ENCODE results near the gene RAPGEF5.
A peak's percentile ranks its signal among the peaks of the same experiment; 100 is the strongest.
"Not testable (repeated sequence)": the region's sequence is repeated elsewhere in the genome, so short reads cannot be mapped to it uniquely, and the experiment has no call there.

The RAPGEF5 gene

DNA sequence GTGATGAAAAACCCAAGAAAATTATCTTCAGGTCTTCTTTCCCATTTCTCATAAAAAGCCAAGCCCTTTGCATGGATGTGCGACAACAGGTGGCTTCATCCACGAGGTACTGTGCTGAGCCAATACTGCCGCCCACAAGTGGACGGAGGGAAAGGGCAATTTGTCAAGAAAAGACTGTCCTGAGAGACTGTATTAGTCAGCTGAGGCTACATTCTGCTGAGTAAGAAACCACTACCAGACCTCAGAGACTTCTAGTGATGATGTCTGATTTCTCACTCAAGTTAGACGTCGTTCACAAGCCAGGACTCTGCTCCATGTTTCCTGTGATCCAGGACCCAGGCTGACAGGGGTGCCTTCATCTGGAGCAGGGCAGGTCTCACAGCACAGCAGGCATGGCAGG lies 239.7 kb downstream of the RAPGEF5 start:
- DNase-seq (ENCODE audit: low read depth), result no peak

DNA sequence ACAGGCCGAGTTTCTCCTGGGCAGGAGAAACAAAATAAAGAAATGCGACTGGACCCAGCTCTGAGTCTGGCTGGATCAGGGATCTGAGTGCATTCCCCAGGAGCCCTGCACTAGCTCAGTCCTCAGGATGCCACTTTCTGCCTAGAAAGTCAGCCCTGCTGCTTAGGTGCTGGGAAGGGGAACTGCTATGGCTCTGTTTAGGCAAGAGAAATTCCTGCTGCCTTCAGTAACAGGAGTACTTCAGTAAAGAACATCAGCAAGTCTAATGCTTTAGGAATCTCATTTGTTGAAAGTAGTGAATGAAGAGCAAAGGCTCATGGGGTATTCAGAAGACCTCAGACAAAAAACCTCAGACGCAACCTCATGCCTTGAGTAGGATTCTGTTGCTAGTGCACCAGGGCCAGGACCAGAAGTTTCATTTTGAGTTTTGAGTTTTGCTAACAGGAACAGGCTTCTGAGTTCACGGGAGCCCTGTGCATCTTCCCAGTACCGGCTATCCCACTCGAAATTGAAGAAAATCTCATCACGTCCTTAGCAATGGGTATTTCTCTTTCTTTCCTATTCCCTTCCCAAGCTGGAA lies 240.4 kb downstream of the RAPGEF5 start:
- DNase-seq (ENCODE audit: low read depth), result no peak

DNA sequence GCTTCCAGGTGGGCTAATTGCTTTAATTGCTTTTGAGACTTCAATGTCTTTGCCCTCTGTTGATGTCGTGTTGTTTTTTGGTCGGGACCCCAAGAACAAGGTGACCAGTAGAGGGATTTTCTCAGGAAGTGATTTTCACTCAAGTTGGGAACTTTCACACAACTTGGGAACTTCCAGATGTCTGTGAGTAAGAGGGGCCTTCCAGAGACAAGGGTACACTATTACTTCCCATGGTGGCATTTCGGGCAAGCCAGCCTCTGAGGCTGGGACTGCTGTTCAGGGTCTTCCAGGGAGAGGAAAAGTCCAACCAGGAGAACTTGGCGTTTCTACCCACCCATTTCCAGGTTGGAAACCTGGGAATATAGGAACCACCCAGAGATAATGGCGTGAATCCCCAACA lies 241.3 kb downstream of the RAPGEF5 start:
- no peak for DNase-seq (ENCODE audit: low read depth)

DNA sequence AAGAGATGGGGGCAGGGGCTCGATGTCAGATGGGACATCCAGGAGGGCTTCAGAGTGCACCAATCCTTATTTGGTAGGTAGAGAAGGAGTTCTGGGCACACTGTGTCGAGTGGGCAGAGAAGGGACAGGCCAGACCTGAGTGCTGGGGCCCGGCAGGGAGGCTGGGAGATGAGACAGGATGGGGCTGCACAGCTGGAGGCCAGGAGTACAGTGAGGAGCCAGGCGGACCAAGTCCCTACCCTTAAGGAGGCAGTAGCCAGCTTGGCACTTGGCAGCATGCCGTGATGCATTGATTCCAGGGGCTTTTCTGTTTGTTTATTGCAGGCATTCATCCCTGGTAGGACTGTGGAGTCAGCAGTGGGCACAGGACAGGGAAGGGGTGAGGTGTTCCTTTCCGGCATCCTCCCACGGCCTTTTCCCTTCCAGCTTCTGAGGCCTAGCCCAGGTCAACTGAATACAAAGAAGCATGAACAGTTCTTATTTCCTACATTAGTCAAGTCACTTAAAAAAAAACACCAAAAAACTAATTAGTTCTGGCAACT lies 242.4 kb downstream of the RAPGEF5 start:
- no peak for DNase-seq (ENCODE audit: low read depth)

DNA sequence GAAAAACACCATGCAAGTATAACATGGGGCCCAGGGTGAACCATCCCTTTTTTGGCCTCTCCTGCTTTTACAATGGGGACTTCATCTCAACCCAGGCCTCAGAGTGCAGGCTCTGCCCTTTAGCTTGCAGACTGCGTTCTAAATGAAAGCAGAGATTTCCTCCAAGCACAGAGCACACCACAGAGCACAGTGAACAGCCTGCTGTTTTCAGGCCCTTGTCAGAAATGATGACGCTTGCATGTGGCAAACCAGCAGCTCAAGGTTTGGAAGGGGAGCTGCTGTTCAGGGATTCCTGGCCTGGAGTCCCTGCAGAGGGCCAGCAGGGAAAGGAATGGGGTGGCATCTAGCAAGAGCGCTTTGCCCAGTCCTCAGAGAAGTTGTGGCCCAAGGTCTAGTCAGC lies 243.9 kb downstream of the RAPGEF5 start:
- DNase-seq (ENCODE audit: low read depth), result no peak

DNA sequence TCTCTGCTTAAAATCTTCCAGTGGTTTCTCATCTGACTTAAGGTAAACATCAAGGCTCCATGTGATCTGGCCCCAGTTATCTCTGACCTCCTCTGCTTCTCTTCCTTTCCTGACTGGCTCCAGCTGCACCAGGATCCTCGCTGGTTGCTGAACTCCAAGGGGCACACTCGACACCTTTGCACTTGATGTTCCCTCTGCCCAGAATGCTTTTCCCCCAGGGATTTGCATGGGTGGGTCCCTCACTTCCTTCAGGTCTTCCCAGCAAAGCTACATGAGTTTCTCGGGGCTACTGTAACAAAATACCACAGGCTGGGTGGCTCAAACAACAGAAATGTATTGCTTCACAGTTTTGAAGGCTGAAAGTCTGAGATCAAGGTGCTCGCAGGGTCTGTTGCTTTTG lies 245.3 kb downstream of the RAPGEF5 start:
- no peak for DNase-seq (ENCODE audit: low read depth)

DNA sequence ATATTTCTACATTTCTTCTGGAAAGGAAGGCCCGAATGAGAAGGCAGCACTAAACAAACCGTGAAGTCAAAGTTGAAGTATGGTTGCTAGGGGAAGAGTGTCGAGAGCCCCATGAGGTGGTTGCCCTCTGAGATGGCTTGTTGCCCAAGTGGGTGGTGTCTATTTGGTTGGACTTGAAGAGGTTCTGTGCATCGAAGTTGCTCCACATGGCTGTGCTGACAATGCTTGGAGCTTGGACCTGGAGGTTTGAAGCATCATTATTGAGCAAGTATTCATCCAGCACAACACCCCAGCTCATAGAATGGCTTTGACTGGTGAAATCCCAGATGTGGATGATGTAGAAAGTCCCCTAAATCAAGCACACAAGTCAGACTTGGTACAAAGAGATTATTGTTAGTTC lies 246.1 kb downstream of the RAPGEF5 start:
- DNase-seq (ENCODE audit: low read depth), result no peak

DNA sequence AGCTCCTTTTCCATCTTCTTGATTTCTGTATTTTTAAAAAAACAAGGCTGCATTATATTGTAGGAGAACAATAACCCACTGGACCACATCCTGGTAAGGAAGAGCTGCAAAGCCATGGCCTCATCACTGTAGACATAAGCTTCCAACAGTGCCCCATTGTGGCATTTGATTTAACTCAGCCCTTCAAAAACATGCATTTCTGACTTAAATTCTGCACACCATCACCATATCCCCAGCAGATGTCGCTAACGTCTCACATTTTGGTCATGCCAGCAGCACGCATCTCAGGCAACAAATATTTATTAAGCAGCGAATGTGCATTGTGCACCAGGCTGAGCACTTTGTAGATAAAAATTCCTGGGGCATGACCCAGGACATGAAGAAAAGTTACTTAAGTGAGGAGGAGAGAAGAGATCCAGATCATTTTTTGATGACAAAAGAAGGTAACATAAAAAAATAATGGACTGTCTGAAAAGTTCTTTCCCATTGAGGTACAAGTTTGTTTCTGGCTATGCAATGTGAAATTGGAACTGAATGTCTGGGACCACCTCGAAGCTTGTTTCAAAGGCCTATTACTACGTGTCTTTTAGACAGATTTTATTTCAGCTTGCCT lies 246.6 kb downstream of the RAPGEF5 start:
- DNase-seq (ENCODE audit: low read depth), result peak; percentile 41

DNA sequence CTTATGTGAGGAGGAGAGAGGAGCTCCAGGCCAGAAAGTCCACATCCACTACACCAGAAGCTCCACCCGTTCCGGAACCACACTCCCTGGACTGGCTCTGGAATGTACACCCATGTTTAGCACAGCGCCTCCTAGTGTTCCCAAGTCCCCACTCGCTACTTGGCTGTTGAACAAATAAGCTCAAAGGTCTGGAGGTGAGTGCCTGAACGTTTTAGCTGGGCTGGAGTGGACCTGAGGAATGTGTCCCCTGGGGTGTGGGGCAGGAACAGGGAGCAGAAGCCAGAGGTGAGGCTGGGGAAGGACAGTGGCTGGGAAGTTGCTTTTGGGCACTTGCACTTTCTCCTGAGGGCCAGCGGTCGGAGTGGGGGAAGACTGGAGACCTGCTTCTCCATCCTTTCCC lies 247.2 kb downstream of the RAPGEF5 start:
- DNase-seq (ENCODE audit: low read depth), result no peak

DNA sequence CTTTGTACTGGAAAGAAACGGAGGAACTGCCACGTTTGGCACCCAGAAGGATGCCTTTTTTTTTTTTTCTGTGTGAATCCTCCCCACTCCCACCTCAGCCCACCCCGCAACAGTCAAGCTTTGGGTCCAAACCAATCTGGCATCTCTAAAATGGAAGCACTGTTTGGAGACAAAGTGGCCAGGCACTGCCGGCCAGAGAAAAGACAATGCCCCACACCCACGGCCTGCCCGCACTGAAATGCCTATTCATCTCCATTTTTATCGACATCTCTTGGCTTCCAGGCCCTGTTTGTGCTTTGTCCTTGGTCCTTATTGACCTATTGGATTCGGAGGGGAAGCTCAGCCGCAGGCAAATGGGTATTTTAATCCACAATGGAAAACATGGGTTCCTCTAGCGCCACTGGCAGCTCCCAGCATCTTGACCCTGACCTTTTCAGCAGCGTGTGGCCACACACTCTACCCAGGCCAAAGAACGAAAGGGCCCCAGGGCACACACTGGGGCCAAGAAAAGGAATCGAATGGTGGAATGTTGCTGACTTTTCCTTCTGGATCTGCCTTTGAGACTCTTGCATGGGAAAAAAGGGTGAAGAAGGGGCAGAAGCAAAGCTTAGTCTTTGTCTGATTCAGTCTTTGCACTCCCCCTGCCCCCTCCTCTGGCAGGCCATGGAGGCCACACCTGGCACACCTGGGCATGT lies 248.7 kb downstream of the RAPGEF5 start:
- DNase-seq (ENCODE audit: low read depth), result no peak

DNA sequence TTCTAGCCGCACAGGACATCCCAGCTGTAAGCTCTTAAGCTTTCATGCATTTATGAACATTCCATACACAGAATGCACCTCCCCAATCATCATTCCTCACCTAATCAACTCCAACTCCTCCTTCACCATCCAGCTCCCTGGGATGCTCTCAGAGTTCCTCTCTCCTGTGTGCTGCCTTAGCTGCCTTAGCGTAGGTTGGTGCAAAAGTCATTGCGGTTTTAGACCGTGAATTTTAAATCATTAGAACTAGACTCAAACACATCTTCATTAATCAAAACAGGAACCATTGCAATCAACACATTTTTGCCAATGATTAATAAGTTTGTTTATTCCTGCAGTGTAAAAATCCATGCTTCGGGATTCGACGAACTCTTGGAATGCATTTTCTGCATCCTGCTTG lies 251.4 kb downstream of the RAPGEF5 start:
- no peak for DNase-seq (ENCODE audit: low read depth)

DNA sequence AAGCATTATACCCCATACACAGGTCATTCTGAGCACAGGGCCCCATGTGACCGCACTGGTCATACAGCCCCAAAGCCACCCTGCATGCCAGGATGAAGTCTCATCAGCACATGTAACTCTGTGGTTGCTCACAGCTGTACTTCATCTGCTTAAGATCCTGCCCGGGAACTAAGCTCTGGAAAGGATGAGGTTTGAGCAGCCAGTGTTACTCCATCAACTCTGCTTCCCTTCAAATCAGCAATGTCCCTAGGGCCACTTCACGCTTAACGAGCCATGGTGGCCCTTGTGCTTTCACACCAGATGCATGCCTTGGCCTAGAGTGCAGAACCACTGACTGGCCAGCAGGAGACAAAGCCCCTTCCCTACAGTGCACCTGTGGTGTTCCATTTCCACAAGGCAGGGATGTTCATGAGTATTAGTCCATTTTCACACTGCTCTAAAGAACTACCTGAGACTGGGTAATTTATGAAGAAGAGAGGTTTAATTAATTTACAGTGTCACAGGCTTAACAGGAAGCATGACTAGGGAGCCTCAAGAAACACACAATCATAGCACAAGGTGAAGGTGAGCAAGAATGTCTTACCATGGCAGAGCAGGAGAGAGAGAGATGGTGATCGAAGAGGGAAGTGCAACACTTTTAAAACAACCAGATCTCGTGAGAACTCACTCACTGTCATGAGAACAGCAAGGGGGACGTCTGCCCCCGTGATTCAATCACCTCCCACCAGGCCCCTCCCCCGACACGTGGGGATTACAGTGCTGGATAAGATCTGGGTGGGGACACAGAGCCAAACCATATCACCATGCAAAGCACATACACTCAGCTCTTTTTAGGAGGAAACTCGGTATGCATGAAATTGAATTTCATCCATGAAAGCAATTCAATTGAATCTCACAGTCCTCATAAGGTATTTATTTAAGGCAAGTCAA lies 262.3 kb downstream of the RAPGEF5 start:
- DNase-seq (ENCODE audit: low read depth), result no peak

DNA sequence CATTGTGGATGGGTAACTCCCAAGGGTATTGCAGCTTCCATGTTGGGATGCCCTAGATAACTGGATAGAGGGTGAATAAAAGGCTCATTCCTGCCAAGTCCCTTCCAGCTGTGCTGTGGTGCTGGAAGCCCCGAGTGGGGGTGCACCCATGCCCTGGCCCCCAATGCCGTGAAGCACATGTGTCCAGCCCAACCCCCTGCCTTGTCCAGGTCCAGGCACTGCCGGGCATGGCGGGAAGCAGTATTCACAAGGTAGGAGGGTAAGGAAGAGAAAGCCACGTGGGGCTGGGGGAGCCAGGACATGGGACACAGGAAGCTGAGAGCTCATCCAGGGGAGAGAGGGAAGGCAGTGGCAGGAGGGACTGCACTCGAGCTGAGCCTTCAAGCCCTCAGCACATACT lies 263.0 kb downstream of the RAPGEF5 start:
- no peak for DNase-seq (ENCODE audit: low read depth)

DNA sequence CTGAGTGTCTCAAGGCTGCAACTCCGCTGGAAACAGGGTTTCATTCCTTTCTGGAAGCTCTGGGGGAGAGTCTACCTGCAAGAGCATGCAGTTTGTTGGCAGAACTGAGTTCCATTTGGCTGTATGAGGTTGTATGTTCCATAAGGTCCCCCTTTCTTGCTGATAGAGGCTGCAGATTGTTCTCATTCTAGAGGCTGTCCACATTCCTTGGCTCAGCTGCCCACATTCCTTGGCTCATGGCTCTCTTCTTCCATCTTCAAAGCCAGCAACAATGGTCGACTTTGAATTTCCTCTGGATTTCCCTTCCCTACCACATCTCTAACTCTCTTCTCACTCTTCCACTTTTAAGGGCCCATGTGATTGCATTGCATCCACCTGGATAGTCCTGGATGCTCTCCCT lies 264.0 kb downstream of the RAPGEF5 start:
- DNase-seq (ENCODE audit: low read depth), result no peak

DNA sequence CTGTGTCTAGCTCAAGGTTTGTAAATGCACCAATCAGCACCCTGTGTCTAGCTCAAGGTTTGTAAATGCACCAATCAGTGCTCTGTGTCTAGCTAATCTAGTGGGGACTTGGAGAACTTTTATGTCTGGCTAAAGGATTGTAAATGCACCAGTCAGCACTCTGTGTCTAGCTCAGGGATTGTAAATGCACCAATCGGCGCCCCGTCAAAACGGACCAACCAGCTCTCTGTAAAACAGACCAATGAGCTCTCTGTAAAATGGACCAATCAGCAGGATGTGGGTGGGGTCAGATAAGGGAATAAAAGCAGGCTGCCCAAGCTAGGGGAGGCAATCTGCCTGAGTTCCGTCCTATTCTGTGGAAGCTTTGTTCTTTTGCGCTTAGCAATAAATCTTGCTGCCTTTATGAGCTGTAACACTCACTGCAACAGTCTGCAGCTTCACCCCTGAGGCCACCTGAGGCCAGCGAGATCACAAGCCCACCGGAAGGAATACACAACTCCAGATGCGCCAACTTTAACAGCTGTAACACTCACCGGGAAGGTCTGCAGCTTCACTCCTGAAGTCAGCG lies 265.9 kb downstream of the RAPGEF5 start:
- not testable (repeated sequence) for DNase-seq (ENCODE audit: low read depth)

DNA sequence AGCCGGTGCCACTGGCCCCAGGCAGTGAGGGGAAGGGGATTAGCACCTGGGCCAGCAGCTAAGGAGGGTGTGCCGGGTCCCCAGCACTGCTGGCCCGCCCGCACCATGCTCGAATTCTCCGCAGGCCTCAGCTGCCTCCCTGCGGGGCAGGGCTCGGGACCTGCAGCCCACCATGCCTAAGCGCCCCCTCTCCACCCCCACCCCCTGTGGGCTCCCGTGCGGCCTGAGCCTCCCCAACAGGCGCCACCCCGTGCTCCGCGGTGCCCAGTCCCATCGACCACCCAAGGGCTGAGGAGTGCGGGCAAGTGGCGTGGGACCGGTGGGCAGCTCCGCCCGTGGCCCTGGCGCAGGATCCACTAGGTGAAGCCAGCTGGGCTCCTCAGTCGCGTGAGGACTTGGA lies 266.4 kb downstream of the RAPGEF5 start:
- no peak for DNase-seq (ENCODE audit: low read depth)

DNA sequence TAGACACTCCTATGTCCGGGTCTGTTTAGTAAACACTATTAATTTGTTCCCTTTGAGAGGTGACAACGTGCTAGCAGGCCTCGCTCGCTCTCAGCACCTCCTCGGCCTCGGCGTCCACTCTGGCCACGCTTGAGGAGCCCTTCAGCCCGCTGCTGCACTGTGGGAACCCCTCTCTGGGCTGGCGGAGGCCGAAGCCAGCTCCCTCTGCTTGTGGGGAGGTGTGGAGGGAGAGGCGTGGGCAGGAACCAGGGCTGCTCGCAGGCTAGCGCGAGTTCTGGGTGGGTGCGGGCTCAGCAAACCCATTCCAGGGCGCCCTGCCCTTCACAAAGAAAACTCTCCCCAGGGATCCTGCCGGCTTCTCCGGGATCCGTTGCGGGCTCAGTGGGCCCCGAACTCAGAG lies 266.8 kb downstream of the RAPGEF5 start:
- DNase-seq (ENCODE audit: low read depth), result no peak

DNA sequence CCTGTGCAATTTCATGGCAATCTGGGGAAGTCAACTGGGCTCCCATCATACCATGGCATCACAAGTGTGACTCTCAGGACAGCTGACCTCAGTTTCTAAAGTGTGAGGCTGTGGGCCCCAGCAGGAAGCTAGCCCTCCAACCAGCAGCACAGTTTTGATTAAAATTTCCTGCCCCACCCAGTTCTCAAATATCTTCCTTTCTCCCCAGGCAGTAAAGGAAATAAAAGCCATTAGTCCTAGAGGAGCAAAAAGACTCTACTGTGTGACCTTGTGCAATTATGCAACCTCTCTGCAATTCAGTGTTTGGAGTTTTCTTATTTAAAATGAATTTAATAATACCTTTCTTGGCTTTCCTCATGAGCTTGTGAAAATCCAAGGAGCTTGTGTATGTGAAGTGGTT lies 268.1 kb downstream of the RAPGEF5 start:
- DNase-seq (ENCODE audit: low read depth), result no peak

DNA sequence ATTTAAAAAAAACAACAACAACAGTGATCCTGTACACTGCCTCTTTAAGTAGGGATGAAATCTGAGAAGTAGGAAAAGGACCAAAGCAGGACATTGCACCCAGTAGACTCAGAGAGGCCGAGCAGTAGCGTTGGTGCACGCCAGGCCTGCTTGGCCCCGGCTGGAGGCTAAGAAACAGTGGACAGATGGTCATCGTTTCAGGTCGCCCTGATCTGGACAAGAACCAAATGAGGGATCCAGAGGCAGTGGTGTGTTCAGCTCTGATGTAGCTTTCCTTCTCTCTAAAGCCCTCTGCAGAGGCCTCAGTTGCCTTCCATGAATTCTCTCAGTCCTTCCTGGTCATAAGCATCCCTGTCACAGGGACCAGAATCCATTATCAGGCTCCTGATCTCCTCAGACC lies 269.1 kb downstream of the RAPGEF5 start:
- DNase-seq (ENCODE audit: low read depth), result no peak

DNA sequence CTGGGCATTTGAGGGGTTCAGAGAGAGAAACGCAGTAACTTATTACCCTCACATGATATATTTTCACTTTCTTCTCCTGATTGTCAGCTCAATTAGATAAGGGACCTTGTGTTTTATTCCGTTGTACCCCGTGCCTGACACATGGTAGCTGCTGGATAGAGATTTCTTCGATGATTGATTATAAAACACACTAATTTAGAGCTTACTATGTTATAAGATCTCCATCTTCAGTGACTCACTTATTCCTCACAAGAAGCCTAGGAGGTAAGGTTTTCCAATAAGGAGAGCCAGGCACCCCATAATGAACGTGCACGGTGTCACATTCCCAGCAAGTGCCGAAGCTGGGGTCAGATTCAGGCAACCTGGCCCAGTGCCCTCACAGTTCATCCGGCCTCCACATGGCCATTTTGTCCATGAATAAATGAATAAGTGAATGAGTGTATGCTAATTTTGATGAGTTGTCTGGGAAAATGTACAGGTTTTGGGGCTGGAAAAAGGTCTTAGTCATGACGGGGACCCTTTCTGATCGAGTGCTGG lies 273.2 kb downstream of the RAPGEF5 start:
- no peak for DNase-seq (ENCODE audit: low read depth)

DNA sequence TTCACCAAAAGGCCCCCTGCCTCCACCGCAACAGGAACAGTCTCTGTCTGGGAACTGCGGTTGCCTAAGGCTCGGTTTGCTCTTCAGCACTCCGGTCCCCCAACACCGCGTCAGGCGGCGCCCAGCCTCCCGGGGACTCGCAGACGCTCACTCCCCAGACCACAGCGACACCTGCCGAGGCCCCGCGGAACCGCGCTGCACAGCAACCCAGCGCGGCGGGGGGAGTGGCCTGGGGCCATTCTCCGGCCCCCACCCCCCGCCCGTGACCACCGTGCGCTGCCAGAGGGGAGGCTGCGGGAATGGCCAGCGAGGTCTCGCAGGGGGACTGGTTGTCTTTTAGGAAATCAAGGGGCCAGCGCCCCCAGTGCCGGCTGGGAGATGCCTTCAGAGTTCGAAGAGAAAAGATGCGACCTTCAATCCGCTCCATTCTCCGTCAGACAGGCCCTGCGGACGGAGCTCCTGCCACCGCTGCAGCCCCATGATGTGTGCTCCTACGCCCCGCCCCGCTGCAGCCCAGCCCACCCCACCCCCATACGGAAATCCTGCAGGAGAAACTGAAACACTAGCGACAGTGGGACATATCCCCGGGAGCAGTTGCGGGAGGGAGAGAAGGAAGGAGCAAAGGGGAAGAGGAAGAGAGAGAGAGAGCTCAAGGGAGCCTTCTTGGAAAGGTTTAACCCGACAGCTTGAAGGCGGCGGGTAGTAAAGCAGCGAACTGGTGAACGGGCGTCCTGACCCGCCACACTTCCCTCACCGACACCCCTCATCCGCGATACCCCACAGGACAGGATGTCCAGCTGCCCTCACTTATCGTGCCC lies 273.9 kb downstream of the RAPGEF5 start:
- peak; percentile 63 for DNase-seq (ENCODE audit: low read depth)
